ENCODE data around the gene KARS1.

Gene KARS1

GRCh38 chr16:75578725-75579124 is 68.7 kb downstream of the KARS1 start:
- no peak for DNase-seq

- no peak for DNase-seq
Observed at GRCh38 chr16:75578212-75578611, 69.3 kb downstream of the KARS1 start.
